Cardiac septum (tissue), 1 donor: ENCODE results near the gene NIPAL3. TPM values are rescaled to one million over a fixed set of nuclear protein-coding genes. Genes with fewer than 3 reads are reported as not detected.
"Not testable (repeated sequence)": the region's sequence is repeated elsewhere in the genome, so short reads cannot be mapped to it uniquely, and the experiment has no call there.

Experiments used
- DNase-seq: peaks from one replicate; pipeline ENCODE4 v3.0.0-alpha.2; 2020; ENCODE audit warnings: low spot score
- intact Hi-C: fragments of 100-400 bp; cut with DNase I; formaldehyde crosslinking; loops from one replicate; pipeline ENCODE4 v1.14.0; 2022
- total RNA-seq: library from RNA; stranded (reverse); fragmentation: NEBNext Ultra II Directional; extraction: Animal tissue kit (Norgen Biotek cat#: 25700); gene quantifications from one replicate; pipeline ENCODE4 v1.2.1, GENCODE V29; 2021
- donor health status: DM: no; HTN: no; CAD: no.

The NIPAL3 gene
- total RNA-seq, 1 donor from 2014 or later = 21.3 TPM

DNA sequence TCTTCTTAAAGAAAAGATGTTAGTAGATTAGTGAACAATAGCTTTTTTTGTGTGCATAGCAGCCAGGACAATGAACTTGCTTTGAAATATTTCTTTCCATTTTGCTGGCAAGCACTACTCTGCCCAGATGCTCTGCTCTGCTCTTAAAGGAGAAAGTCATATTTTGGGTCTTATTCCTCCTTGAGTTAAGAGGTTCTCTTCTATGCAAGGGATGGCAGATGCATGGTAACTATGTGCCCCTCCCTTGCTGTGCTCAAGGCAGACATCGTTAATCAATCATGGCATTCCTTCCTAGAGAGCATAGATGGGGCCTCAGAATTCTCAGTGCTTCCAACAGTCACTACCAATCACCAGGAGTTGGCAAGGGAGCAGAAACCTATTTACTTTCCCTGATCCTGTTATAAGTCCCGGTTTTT, 27.6 kb downstream of the NIPAL3 start:
- intact Hi-C loops = no loop called here
- DNase-seq = no peak

DNA sequence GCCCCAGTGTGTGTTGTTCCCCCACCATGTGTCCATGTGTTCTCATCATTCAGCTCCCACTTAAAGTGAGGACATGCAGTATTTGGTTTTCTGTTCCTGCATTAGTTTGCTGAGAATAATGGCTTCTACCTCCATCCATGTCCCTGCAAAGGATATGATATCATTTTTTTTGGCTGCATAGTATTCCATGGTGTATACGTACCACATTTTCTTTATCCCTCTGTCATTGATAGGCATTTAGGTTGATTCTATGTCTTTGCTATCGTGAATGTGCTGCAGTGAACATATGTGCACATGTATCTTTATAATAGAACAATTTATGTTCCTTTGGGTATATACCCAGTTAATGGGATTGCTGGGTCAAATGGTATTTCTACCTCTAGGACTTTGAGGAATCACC, 30.8 kb downstream of the NIPAL3 start:
- intact Hi-C loops, DNase-seq: not testable (repeated sequence)

DNA sequence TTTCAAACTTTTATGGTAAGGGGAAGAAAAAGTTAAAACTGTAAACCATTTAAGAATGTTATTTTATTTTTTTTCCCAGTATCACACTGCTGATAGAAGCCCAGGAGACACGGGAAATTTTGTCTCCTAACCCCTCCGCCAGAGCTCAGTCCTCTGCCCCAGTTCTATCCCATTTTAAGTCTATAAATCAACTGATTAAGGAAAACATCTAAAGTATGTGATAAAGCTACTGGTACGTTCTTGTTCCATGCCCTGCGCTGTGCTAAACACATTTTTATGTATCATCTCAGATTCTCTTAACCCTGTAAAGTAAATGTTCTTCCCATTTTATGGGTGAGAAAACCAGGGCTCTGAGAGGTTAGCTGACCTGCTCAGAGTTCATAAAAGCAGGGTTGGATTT, 34.7 kb downstream of the NIPAL3 start:
- intact Hi-C loops = no loop called here
- no peak for DNase-seq

DNA sequence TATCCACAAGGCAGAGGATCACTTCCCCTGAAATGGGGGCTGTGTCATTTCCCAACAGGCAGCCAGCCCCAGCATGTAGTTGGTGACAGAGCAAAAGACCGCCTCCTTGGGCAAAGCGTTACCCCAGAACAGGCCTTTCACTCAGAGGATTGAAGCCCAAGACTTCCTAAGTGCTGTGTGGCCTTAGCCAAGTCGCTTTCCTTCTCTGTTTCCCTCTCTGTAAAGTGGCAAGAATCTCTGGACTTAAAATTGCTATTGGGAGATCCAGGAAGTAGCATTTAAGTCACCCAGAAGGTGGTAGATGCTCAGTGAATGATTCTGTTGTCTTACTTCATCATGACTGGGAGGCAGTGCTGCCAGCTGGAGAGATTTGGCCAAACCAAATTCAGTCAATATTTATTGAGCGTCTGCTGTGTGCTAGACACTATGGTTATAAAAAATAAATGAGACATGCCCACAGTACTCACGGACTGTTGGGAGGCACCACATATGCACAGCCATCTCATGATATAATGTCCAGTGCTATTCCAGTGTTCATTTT, 35.3 kb downstream of the NIPAL3 start:
- intact Hi-C loops = no loop called here
- no peak for DNase-seq

DNA sequence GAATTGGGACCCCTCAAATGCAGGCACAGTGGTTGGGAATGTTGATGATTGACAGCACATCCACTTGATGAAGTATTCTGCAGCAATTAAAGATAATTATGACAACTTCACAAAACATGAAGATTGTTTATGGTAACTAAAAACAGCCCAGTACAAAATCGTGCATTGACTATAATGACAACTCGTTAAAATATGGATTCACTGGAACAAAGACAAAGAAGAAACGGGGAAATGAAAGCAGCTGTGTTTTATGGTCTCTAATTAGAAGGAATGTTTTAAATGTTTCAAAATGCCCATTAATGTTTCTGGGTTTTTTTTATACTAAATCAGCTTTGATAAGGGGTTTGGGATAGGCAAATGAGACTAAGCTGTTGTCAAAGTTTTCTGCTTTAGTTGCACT, 36.1 kb downstream of the NIPAL3 start:
- intact Hi-C loops = no loop called here
- no peak for DNase-seq

DNA sequence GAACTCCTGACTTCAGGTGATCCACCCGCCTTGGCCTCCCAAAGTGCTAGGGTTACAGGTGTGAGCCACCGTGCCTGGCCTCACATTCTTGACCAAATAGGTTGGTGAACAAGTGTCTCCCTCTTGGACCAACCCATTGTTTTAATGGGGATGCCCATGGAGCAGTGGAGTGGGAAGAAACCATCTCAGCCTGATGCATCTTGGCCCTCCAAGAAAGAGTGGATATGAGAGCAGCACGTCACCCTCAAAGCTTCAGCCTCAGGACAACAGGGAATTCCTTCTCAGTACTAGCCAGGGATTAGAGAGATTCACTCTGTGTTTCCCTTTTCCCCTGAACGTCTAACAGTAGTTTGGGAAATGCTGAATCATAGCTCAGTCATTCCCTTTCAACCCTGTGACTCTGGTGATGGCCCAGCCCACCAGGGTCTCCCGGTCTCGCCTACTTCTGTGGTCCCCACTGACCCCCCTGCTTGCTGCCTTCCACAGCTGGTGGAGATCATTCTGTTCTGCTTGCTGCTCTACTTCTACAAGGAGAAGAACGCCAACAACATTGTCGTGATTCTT, 37.4 kb downstream of the NIPAL3 start:
- intact Hi-C loops = no loop called here
- DNase-seq = no peak

DNA sequence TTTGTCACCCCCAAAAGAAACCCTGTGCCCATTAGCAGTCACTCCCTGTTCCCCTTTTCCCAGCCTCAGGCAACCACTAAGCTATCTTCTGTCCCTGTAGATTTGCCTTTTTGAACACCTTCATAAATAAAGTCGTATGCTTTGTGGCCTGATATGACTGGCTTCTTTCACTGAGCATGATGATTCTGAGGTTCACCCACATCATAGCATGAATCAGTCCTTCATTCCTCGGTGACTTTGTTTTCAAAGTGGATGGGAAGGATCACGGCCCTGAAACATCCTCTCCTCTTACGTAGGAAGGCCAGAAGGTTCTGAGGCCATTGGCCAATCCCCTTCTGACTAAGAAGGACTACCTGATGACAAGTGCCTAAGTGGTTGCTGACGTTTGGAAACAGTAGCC, 39.1 kb downstream of the NIPAL3 start:
- intact Hi-C loops = no loop called here
- no peak for DNase-seq

DNA sequence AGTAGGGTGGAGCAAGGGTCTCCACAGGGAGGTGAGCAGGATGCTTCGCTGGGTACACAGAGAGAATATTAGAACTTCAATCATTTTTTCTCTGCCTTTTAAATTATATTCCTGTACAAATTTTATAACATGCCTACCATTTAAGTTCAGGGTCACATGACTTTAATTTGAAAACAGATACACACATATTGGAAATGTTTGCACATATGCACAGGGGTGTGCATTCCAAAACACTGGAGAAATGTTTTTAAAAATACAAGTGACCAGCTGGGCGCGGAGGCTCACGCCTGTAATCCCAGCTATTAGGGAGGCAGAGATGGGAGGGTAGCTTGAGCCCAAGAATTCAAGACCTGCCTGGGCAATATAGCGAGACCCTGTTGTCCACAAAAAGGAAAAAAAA, 39.7 kb downstream of the NIPAL3 start:
- no peak for DNase-seq
- intact Hi-C loops = no loop called here

DNA sequence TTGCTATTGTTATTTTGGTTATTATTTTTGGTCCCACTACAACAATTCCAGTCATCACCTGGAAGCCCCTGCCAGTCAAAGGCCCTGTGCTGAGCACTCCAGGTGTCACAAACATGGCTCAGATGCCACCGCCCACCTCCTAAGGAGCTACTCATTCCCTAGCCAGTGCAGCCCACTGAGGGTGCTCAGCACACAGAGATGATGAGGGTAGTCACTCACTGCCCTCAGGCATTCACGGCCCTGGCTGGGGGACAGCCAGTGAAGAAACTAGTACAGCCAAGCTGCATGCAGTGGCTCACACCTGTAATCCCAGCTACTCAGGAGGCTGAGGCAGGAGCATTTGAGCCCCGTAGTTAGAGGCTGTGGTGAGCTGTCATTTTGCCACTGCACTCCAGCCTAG, 42.3 kb downstream of the NIPAL3 start:
- intact Hi-C loops = no loop called here

DNA sequence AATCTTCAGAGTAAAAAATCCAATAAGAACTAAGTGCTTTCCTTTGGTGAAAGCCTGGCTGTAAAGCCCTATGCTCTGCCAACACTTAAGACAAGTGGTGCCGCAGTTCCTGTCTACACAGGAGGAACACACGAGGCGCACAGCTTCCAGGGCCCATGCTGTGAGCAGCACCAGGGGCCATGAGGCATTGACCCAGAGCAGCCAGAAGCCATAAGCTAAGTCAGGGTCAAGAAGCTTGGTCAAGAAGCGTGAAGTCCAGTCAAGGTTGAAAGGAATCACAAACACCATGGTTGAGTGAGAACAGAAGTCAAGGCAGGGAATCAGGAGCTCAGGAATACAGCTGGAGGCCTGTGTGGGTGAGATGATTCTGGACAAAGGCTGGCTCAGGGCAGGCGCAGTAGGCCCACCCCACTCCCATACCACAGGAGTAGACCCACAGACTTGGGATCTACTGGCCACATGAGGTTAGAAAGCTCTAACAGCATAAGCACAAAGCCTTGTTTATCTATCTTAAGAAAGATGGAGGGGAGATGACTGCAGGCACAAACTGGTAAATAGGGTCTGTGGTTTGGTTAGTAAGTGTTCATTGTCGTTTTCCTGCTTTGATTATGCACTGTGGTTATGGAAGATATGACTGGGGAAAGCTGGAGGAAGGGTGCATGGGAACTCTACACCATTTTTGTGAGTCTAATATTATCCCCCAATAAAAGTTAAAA, 44.1 kb downstream of the NIPAL3 start:
- DNase-seq = no peak
- intact Hi-C loops = no loop called here

More for the DNA sequence above, 42.3 kb downstream of the NIPAL3 start:
- DNase-seq = no peak

DNA sequence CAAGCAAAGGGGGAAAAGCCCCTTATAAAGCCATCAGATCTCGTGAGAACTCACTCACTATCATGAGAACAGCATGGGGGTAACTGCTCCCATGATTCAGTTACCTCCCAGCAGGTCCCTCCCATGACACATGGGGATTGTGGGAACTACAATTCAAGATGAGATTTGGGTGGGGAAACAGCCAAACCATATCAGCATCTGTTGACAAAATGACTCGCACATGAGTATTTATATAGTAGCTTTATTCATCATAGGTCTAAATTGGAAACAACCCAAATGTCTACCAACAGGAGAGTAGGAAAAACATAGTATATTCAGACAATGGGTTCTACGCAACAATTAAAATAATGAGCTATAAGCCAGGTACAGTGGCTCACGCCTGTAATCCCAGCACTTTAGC, 46.5 kb downstream of the NIPAL3 start:
- intact Hi-C loops, DNase-seq: not testable (repeated sequence)

DNA sequence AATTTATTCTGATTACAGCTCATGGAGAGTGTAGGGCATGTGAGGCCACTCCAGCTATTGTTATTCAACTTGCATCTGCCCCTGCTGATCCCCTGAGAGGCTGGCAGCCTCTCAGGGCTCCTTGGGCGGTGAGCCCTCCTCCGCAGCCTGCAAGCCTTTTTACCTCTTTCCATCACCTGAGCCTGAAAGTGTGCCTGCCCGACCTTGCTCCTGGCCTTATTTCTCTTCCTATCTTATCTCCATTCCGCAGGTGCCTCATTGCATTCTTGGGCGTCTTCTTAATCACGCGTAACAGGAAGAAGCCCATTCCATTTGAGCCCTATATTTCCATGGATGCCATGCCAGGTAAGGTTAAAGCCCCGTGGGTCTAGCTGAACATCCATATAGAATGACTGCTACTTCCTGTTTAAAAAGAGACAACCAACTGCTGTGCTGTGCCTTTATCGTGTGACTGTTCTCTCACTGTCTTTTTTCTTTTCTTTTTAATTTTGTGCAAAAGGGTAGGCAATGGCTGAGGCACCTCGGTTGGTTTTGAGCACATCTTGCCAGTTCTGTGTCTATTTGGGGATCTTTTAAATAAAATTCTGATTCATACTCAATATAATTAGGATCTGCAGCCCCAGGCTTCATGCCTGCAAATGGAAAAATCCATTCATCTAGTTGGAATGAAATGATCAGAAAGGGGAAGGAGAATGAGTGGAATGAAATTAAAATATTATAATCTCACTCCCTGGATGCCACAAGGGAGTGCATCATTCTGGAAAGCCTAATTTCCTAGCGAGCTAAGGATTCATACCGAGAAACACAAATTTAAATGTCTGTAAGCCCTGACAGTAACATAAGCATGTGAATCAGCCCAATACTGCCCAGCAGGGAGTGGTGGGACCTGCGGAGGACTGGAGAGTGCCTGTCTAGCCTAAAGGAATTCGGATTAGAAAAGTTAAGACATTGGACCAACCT, 48.5 kb downstream of the NIPAL3 start:
- DNase-seq = no peak
- intact Hi-C loops = no loop called here

DNA sequence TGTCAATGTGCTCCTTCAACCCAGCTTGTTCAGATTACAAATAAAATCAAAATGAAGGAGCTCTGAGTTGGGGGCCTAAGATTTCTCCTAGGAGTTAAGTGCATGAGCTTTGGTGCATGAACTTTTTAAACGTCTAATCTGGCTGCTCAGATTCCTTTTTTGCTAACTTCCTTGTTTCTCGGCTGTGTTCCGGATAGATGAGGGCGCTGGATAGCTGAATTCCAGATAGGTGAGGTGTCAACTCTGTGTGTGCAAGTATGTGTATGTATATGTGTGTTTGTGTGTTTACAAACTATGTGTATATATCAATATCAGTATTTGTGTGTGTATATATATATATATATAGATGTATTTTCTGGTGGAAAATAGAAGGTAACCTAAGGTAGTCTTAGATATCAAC, 49.5 kb downstream of the NIPAL3 start:
- intact Hi-C loops = no loop called here
- no peak for DNase-seq

DNA sequence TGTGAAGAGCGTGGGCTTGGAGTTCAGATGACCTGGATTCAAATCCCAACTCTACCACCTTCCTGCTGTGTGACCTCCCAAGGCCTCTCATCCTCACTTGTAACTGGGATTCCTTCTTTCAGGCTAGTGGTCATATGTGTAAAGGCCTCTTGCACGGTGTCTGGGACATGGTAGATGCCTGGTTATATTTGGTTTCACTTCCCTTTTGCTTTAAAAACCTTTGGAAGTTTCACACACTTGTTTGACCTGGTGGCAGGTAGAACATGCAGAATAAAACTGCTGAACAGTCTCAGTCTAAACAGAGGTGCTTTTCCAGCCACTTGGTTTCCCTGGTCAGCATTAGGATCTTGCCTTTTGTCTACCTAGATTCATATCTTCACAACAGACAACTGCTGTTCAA, 50.0 kb downstream of the NIPAL3 start:
- DNase-seq = no peak
- intact Hi-C loops = no loop called here

DNA sequence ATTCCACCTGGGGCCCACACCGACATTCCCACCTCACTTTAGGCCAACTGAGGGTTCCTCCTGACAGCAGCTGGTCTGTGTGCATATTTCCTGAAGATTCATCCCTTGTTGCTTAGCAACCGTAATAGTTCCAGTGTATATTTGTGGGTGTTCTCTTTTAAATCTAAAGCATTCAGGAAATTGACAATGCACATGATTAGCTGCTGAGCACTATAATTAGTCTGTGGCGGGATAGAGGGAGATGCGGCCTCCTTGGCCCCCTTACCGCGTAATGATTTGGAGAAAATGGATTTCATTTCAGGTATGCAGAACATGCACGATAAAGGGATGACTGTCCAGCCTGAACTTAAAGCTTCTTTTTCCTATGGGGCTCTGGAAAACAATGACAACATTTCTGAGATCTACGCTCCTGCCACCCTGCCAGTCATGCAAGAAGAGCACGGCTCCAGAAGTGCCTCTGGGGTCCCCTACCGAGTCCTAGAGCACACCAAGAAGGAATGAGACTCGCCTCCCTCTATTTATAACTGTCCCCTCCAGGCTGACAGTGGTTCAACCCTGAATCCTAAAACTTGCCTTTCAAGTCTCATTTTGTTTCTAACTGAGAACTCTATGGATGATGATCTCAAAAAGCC, 53.2 kb downstream of the NIPAL3 start:
- intact Hi-C loops = no loop called here
- no peak for DNase-seq

DNA sequence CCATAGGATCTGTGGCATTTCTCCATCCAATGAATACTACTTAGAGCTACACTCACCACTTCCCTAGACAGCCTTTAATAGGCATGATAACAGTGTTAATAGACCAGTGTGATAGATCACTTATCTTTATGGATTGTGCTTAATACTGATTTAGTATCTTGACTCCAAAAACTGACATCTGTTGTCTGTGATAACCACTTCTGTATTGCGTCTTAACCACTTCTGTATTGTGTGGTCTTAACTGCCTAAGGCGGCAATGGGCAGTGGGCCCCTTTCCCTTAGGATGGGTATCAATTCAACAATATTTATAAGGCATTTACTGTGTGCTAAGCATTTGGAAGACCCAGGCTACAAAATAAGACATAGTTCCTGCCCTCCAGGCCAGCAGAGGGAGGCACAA, 55.0 kb downstream of the NIPAL3 start:
- no peak for DNase-seq
- intact Hi-C loops = no loop called here

DNA sequence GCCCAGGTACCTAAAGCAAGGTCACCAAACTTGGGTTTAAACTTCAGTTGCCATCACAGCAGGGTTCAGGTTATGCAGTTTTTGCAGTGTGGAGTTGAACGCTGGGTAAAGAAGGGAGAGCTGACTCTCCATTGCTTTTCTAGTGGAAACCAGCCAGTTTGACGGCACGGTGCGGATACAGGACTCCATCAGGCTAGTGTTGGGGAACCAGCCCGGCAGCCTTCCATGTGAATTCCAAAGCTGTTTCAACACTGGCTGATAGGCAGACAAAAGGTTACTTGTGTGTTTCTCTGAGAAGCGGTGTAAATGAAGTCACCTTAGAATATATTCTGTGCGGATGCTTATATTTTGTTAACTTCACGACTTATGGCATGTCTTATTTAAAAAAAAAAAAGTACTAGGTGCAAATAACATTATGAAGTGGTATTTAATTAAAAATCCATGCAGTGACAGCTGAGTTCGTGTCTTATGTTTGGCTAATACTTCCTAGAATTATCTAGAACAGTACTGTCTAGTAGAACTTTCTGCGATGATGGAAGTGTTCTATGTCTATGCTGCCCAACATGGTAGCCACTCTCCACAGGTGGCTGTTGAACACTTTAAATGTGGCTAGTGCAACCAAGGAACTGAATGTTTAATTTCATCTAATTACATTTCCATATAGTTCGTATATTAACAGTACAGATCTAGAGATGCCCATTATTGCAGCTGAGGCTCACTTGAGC, 57.1 kb downstream of the NIPAL3 start:
- DNase-seq = no peak
- intact Hi-C loops = no loop called here

DNA sequence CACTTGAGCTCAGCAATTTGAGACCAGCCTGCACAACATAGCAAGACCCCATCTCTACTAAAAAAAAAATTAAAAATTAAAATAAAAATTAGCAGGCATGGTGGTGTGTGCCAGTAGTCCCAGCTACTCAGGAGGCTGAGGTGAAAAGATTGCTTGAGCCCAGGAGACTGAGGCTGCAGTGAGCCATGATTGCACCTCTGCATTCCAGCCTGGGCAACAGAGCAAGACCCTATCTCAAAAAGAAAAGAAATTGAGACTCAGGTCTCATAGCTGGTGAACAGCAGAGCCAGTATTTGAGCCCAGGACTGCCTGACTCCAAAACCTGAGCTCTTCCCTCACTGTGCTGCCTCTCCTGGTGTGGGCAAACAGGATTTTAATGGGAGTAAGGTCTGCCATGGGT, 58.6 kb downstream of the NIPAL3 start:
- intact Hi-C loops = no loop called here
- no peak for DNase-seq

DNA sequence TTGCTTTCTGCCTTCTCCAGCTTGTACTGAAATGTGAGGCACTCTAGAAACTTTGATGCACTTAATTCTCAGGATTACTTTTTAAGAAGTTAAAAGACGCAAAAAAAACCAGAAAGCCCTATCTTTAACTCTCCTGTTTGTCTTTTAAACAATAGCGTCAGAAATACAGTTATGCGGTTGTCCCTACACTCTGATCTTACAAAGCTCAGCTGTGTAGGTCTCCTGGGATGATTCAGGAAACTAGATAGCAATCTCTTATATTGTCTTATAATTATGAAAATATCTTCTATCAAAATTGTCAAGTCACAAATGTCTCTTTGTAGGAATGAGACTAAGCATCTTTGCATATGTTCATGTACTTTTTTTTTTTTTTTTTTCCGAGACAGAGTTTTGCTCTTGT, 60.1 kb downstream of the NIPAL3 start:
- intact Hi-C loops = no loop called here
- DNase-seq = no peak
